ENCODE measurements around the gene FGF3.

FGF3 gene

GRCh38 chr11:69840371-69841169 is 21.4 kb upstream of the FGF3 start:
- in situ Hi-C loops (cut with HindIII; ENCODE audit: low sequenced_read_pairs): no loop called here
- H3K4me3 ChIP-seq (ENCODE audit: low read depth, low read length): no peak overlapping the region
- no peak for TF ChIP-seq CTCF (IDR thresholded peaks at IDR 0.05; ENCODE audit: low read depth, low read length, missing control alignments)
- DNase-seq (ENCODE audit: low read depth): peak; percentile 6

GRCh38 chr11:69839516-69839915 is 20.3 kb upstream of the FGF3 start:
- no peak for TF ChIP-seq CTCF (IDR thresholded peaks at IDR 0.05; ENCODE audit: low read depth, low read length, missing control alignments)
- DNase-seq (ENCODE audit: low read depth): no peak
- no peak overlapping the region for H3K4me3 ChIP-seq (ENCODE audit: low read depth, low read length)
- in situ Hi-C loops (cut with HindIII; ENCODE audit: low sequenced_read_pairs): no loop called here

- no peak for DNase-seq (ENCODE audit: low read depth)
- in situ Hi-C loops (cut with HindIII; ENCODE audit: low sequenced_read_pairs): no loop called here
- no peak for TF ChIP-seq CTCF (IDR thresholded peaks at IDR 0.05; ENCODE audit: low read depth, low read length, missing control alignments)
- no peak overlapping the region for H3K4me3 ChIP-seq (ENCODE audit: low read depth, low read length)
Measured at GRCh38 chr11:69837791-69838190, 18.6 kb upstream of the FGF3 start.

- in situ Hi-C loops (cut with HindIII; ENCODE audit: low sequenced_read_pairs): no loop called here
- DNase-seq (ENCODE audit: low read depth): no peak
- TF ChIP-seq CTCF (IDR thresholded peaks at IDR 0.05; ENCODE audit: low read depth, low read length, missing control alignments): no peak
Measured at GRCh38 chr11:69836401-69836800, 17.2 kb upstream of the FGF3 start.

DNA sequence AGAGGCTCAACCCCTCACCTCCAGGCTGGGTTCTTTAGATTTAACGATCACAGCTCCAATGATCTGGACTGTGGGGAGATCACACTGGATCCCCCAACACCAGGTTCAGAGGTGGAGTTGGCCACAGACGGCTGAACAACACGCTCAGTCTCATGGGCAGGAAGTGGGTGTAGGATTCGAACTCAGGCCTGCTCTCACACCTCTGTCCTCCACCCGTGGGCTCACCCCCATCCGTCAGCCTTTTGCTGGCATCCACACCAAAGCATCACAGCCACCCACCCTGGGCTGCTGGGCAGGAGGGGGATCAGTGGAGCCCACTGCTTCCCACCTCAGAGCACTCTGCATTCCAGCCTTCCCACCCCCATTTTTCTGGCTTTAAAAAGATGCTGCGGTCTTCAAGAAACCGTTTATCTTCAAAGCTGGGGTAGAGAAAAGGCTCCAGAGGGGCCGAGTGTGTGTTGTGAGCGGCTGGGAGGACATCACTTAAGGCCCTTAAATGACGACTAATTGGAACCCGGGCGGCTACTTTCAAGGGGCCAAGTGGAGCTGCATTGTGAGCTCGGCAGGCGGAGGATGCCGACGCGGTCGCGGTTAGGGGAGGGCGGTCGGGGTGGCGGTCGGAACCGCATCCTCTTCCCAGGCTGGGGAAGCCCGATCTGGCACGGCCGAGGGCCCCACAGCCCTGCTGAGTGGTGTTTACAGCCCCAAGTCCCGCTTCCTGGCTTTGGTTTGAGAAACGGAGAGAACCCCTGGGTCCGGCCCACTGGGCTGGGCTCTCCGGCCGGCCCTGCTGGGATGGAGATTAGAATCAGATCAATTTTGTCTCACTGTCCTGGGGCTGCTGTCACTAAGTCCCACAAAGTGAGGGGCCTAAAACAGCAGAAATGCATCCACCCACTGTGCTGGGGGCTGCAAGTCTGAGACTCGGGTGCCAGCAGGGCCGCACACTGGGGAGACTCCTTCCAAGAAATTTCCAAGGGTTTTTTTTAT is 15.9 kb upstream of the FGF3 start:
- peak; percentile 3 for DNase-seq (ENCODE audit: low read depth)
- H3K4me3 ChIP-seq (ENCODE audit: low read depth, low read length): no peak overlapping the region
- in situ Hi-C loops (cut with HindIII; ENCODE audit: low sequenced_read_pairs): no loop called here
- no peak for TF ChIP-seq CTCF (IDR thresholded peaks at IDR 0.05; ENCODE audit: low read depth, low read length, missing control alignments)

More at GRCh38 chr11:69836401-69836800, 17.2 kb upstream of the FGF3 start:
- no peak overlapping the region for H3K4me3 ChIP-seq (ENCODE audit: low read depth, low read length)

DNA sequence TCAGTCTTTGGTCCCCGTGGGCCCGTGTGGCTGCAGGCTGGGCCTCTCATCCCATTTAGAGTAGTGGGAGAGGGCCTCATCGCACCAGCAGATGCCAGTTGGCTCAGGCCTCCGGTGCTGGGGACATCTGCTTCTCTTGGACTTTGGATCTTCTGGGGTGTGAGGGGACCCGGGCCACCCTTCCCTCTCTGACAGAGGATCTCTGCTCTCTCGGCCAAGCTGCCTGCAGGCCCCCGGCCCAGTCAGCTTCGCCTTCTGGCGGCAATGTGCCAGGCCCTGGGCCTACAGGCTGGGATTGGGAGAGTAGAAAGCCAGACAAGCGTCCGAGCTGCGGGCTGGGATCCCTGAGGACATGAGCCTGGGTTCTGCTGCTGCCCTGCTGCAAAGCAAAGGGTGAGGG is 15.0 kb upstream of the FGF3 start:
- TF ChIP-seq CTCF (IDR thresholded peaks at IDR 0.05; ENCODE audit: low read depth, low read length, missing control alignments): no peak
- no peak overlapping the region for H3K4me3 ChIP-seq (ENCODE audit: low read depth, low read length)
- DNase-seq (ENCODE audit: low read depth): no peak
- in situ Hi-C loops (cut with HindIII; ENCODE audit: low sequenced_read_pairs): no loop called here

All from astrocyte of the cerebellum (primary cell).